Ishikawa (cell line): Measurements from ENCODE around the gene RACGAP1.
A peak's percentile ranks its signal among the peaks of the same experiment; 100 is the strongest.

Source experiments
- CEBPB ChIP-seq: IDR thresholded peaks from 2 replicates; pipeline ENCODE4 v1.6.1; 2012
- CREB1 ChIP-seq: IDR thresholded peaks from 2 replicates; pipeline ENCODE4 v1.6.1; 2012; ENCODE audit warnings: low read depth
- EGR1 ChIP-seq: IDR thresholded peaks from 2 replicates; pipeline ENCODE4 v1.6.1; 2012
- EP300 ChIP-seq: IDR thresholded peaks from 2 replicates; pipeline ENCODE4 v1.6.1; 2012; ENCODE audit warnings: borderline replicate concordance
- FOXM1 ChIP-seq: IDR thresholded peaks from 2 replicates; pipeline ENCODE4 v1.6.1; 2012; ENCODE audit warnings: low read depth, borderline replicate concordance
- NFIC ChIP-seq: IDR thresholded peaks from 2 replicates; pipeline ENCODE4 v1.6.1; 2012
- RAD21 ChIP-seq: IDR thresholded peaks from 2 replicates; pipeline ENCODE4 v1.6.1; 2012; ENCODE audit warnings: low read depth
- TAF1 ChIP-seq: IDR thresholded peaks from 2 replicates; pipeline ENCODE4 v1.6.1; 2012; ENCODE audit warnings: low read depth, mild to moderate bottlenecking
- TCF12 ChIP-seq: IDR thresholded peaks from 2 replicates; pipeline ENCODE4 v1.6.1; 2012; ENCODE audit warnings: low read depth
- TEAD4 ChIP-seq: IDR thresholded peaks from 2 replicates; pipeline ENCODE4 v1.6.1; 2012
- YY1 ChIP-seq: IDR thresholded peaks from 2 replicates; pipeline ENCODE4 v1.6.1; 2012; ENCODE audit warnings: low read depth
- ZBTB7A ChIP-seq: IDR thresholded peaks from 2 replicates; pipeline ENCODE4 v1.6.1; 2012; ENCODE audit warnings: low read depth
- TF ChIP-seq, protein P1 (sequence below): IDR thresholded peaks from 2 replicates; pipeline ENCODE4 v1.6.1; 2012
- TF ChIP-seq, protein P2 (sequence below): IDR thresholded peaks from 2 replicates; pipeline ENCODE4 v1.6.1; 2012; ENCODE audit warnings: low read depth, mild to moderate bottlenecking
- TF ChIP-seq, protein P3 (sequence below): IDR thresholded peaks from 2 replicates; pipeline ENCODE4 v1.6.1; 2012

RACGAP1 gene

DNA sequence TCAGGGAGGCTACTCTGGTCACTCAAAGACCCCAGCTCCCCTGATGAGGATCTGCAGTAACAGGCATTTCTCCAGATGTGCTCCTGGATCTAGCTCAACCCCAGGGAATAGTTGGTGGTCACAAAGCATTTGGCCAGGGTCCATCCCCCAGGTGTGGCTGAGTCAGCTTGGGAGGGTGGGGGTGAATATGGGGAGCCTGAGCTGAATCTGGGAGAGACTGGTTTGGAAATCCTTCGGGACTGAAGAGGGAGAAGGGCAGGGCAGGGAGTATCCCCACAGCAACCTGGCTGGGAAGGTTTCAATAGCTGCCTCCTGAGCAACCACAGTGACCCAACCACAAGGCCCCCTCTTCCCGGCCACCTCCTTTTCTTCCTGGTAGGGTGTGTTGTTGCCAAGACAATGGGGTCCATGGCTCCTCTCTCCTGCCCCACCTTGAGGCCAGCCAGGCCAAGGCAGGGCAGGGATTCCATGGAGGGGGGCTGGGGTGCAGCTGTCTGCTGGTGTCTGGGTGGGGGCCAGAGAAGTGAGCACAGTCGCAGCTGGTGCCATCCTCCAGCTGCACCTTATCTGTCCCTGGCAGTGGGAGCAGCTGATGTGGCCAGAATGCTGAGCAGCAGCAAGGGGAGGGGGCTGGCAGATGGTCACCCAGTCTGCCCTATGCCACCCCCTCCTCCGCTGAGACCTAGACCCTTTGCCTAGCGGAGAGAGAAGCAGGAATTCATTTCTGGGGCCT lies 37.6 kb upstream of the RACGAP1 start:
- TF ChIP-seq ZBTB7A (0 out of 2 replicates have a peak, but pooled peaks have one; percentile 36), EP300 (no peak), TCF12 (no peak), FOXM1 (no peak)
- TF ChIP-seq, protein P1, sequence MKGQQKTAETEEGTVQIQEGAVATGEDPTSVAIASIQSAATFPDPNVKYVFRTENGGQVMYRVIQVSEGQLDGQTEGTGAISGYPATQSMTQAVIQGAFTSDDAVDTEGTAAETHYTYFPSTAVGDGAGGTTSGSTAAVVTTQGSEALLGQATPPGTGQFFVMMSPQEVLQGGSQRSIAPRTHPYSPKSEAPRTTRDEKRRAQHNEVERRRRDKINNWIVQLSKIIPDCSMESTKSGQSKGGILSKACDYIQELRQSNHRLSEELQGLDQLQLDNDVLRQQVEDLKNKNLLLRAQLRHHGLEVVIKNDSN = no peak
- TF ChIP-seq, protein P2, sequence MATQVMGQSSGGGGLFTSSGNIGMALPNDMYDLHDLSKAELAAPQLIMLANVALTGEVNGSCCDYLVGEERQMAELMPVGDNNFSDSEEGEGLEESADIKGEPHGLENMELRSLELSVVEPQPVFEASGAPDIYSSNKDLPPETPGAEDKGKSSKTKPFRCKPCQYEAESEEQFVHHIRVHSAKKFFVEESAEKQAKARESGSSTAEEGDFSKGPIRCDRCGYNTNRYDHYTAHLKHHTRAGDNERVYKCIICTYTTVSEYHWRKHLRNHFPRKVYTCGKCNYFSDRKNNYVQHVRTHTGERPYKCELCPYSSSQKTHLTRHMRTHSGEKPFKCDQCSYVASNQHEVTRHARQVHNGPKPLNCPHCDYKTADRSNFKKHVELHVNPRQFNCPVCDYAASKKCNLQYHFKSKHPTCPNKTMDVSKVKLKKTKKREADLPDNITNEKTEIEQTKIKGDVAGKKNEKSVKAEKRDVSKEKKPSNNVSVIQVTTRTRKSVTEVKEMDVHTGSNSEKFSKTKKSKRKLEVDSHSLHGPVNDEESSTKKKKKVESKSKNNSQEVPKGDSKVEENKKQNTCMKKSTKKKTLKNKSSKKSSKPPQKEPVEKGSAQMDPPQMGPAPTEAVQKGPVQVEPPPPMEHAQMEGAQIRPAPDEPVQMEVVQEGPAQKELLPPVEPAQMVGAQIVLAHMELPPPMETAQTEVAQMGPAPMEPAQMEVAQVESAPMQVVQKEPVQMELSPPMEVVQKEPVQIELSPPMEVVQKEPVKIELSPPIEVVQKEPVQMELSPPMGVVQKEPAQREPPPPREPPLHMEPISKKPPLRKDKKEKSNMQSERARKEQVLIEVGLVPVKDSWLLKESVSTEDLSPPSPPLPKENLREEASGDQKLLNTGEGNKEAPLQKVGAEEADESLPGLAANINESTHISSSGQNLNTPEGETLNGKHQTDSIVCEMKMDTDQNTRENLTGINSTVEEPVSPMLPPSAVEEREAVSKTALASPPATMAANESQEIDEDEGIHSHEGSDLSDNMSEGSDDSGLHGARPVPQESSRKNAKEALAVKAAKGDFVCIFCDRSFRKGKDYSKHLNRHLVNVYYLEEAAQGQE = no peak

DNA sequence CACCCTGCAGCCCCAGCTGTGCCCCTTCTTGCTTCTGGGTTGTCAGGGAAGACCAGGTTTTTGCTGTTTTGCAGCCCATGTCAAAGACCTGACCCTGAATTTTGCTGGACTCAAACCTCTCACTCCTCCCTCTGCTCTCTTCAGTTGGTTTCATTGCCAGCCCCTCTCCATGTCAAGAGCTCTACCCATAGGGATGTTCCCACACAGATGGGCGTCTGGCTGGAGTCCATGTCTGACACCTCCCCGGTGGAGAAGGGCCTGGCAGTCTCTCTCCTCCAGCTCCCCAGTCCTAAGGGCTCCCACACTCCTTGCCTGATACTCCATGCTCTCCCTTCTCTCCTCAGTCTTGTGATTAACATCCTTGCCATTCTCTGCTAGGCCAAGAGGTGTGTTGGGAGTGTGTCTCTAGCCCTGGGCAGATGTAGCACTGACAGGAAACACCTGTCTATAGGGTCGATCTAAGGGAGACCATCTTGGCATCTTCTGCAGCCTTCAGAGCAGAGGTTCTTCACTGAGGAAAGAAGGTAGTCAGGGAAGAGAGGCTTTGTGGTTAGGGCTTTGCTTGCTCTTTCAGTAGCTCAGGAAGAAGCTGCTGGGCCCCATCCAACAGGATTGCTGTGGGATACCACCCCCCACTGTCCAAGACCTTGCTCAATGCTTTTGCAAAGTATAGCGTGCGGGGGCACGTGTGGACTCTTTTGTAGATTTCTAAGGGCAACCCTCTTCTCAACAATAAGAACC lies 36.8 kb upstream of the RACGAP1 start:
- TF ChIP-seq NFIC (no peak), RAD21 (no peak), EGR1 (no peak), TAF1 (no peak), ZBTB7A (no peak), CEBPB (no peak), TCF12 (no peak)
- TF ChIP-seq, protein P3, sequence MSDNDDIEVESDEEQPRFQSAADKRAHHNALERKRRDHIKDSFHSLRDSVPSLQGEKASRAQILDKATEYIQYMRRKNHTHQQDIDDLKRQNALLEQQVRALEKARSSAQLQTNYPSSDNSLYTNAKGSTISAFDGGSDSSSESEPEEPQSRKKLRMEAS = no peak
- TF ChIP-seq, protein P1 = no peak

DNA sequence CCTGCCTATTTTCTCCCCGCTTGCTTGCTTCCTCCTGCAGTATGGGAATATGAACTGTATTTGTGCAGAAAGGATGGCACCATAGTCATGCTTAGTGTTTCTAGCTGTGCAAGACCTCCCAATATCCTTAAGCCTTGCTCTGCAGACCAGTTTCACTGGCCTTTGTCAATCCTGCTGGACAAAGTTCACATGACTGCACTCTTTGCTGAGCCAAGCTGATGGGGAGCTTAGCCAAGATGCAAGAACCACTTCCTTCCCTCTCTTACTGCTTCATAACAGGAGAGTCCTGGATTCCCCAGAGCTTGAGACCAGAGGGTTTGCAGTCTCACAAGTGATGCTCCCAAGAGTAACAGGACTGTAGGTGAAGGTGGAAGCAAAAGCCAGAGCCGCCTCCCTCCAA lies 35.9 kb upstream of the RACGAP1 start:
- TF ChIP-seq YY1 (no peak), CEBPB (no peak), EP300 (no peak), TEAD4 (no peak)

DNA sequence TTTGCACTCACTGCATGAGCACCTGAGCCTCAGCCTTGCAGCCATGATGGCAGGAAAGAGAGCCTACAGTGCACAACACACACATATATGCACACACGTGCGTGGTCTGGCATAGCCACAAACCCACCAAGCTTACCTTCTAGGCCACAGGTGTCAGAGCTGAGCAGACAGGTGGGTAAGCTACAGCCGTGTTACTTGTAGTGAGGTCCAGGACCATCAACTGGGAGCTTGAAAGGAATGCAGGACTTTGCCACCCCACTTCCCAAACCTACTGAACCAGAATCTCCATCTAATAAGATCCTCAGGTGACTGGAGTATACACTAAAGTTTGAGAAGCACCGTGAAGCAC lies 34.8 kb upstream of the RACGAP1 start:
- no peak for TF ChIP-seq RAD21
- TF ChIP-seq CREB1 = no peak
- TF ChIP-seq, protein P2 = no peak
- TF ChIP-seq ZBTB7A = no peak
- no peak for TF ChIP-seq FOXM1
- TF ChIP-seq, protein P3 = no peak

DNA sequence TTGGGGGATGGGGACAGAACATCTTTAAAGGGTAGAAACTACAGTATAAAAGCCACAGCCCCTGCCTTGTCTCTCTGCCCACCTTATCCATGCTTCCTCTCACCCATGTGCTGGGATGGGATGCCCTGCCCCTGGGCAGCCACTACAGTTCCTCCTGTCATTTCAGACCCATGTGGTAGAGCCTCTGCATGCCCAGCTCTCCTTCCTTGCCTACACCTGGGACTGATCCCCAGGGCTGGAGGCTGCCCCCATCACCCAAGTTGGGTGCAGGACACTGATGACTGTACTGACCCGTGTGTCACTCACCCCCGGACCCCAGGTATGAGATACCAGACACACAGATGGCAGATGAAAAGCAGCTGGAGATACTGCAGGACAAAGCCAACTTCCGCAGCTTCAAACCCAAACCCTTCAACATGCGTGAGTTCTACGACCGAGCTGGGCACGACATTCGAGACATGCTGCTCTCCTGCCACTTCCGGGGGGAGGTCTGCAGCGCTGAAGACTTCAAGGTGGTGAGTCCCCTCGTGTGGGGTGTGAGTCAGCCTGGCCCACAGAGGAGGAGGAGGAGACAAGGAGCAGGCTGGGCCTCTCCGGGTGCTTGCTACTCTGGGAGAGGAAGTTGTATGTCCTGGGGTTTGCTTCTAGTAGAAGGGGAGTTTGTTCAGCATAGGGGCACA lies 34.3 kb upstream of the RACGAP1 start:
- TF ChIP-seq ZBTB7A (no peak), RAD21 (no peak), EGR1 (no peak), TEAD4 (no peak), NFIC (no peak), EP300 (no peak), TAF1 (no peak), CEBPB (no peak), FOXM1 (no peak)
- TF ChIP-seq, protein P1 = no peak
- TF ChIP-seq, protein P2 = no peak
